Measurements from ENCODE around the gene TSPOAP1.

GRCh38 chr17:58324409-58325288, 3.9 kb downstream of the TSPOAP1 start:
- no peak for TF ChIP-seq CTCF (IDR thresholded peaks at IDR 0.05)
- no peak for TF ChIP-seq POLR2A (IDR thresholded peaks at IDR 0.05)

All from tibial nerve (tissue), 3 donors.